Glomerular endothelial cell (primary cell): ENCODE measurements around the gene MBOAT7. TPM values are rescaled to one million over a fixed set of nuclear protein-coding genes. Genes with fewer than 3 reads are reported as not detected.
"Not testable (repeated sequence)": the region's sequence is repeated elsewhere in the genome, so short reads cannot be mapped to it uniquely, and the experiment has no call there.

ENCODE experiments used
- DNase-seq: peaks from one replicate; pipeline ENCODE4 v3.0.0-alpha.2; 2011; ENCODE audit warnings: low read depth, low spot score; ENCODE audit errors: extremely low read depth
- total RNA-seq: library from RNA; depleted of rRNA; stranded (reverse); fragments of >200 nt; gene quantifications from 2 replicates; pipeline ENCODE4 v1.2.3, GENCODE V29; 2015

Gene MBOAT7
- total RNA-seq, 1 donor from 2014 or later: 354 TPM

GRCh38 chr19:54190503-54191010 lies 1.2 kb upstream of the MBOAT7 start:
- peak; percentile 94 for DNase-seq

GRCh38 chr19:54189735-54190502 lies 539 bp upstream of the MBOAT7 start:
- peak; percentile 100 for DNase-seq

DNA sequence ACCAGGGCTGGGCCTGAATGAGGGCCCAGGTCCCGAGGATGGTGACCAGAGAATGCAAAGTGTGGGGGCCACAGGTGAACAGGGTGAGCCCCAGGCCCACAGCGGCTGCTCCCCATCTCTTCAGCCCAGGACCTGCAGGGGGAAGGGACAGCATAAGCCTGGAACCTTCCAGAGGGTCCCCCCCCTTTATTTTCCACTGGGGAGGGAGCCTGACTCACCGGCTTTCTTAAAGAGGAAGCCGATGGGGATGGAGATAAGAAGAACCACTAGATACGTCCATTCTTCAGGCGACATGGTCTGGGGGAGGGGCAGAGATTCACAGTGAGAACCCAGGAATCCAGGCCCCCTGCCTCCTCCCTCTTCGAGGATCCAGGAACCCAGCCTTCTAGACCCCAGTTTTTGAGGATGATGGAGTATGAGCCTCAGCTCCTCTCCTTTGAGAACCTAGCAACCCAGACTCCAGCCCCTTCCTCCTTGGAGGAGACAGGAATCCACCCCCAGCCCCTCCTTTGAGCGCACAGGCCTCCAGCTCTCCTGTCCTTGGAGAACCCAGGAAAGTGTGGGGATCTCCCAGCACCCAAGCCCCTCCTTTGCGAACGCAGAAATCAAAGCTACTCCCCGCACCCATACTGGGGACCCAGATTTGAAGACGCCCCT lies 1.0 kb downstream of the MBOAT7 start:
- no peak for DNase-seq

DNA sequence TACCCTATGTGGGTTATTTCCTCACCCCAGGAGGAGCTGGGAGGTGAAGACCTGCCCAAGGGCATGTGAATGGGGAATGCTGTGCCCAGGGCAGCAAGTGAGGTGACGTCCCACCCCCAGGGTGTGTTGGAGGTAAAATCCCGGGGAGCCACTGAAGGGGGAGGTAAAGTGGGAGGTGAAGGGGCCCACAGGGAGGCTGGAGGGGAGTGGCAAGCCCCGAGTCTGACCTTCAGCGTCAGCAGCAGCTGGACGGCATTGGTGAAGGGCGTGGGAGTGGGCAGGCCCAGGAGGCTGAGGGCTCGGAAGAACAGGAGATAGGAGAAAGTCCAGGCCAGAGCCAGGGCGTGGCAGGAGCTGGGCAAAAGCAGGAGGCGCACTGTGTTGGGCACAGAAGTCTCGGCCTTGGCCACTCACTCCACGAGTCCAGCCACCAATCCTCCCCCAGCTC lies 2.4 kb downstream of the MBOAT7 start:
- no peak for DNase-seq

DNA sequence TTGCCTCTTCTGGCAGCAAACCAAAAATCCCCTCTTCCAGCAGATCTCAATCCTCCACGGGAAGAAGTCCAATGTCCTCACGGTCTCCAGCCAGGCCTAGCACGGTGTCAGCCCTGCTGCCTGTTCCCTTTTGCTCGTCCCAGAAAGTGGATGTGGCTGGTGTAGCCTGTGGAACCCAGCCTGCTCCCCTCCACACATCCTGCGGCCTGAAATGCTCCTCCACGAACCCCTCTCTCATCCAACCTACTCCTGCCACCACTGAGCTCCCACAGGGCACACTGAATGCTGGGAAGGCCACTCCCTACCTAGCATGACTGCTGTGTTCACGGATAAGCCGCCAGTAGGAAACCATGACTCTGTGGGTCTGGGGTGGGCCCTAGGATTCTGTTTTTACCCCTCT lies 3.0 kb downstream of the MBOAT7 start:
- DNase-seq: no peak

DNA sequence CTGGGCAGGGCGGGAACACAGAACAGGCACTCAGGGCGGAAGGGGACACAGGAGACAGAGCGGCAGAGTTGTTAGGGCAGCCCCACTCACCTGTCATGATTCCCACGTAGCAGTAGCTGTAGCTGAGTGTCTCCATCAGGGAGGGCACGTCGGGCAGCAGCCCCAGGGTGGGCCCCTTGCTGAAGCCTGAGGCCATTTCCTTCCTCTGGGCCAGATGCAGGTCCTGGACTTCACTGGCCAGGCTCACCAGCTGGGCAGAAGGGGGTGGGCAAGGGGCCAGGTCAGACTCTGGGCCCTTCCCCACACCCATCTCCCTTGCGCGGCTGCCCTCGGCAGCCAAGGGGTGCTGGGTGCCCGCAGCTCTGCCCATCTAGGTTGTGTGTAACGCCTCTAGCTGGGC lies 5.9 kb downstream of the MBOAT7 start:
- no peak for DNase-seq

DNA sequence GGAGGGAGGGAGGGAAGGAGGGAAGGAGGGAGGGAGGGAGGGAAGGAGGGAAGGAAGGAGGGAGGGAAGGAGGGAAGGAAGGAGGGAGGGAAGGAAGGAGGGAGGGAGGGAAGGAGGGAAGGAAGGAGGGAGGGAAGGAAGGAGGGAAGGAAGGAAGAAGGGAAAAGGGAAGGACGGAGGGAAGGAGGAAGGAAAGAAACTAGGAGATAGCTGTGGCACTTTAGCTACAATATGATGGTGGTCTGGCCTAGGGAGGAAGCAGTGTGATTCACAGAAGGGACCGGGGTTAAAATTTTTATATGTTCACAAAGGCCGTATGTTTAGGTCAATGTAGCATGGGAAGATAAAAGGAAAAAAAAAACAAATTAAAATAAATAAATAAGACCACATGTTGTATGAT lies 7.5 kb downstream of the MBOAT7 start:
- not testable (repeated sequence) for DNase-seq

DNA sequence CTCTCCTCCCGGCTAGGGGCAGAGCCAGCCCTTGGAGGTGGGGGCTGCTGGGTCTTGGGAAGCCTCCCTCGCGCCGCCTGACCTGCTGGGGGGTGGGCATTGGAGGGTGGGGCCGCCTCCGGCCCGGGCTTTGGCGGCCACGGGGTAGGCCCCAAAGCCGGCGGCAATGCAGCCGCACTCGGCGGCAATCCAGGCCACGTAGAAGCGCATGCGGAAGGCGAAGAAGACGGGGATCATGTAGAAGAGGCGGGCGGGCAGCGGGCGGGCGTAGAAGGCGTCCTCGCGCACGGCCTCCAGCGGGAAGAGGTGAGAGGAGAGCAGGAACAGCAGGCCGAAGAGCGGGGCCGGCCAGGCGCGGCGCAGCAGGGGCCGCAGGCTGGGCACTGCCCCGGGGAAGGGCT lies 8.7 kb downstream of the MBOAT7 start:
- DNase-seq: no peak

GRCh38 chr19:54179921-54180461 lies 9.4 kb downstream of the MBOAT7 start:
- DNase-seq: no peak

DNA sequence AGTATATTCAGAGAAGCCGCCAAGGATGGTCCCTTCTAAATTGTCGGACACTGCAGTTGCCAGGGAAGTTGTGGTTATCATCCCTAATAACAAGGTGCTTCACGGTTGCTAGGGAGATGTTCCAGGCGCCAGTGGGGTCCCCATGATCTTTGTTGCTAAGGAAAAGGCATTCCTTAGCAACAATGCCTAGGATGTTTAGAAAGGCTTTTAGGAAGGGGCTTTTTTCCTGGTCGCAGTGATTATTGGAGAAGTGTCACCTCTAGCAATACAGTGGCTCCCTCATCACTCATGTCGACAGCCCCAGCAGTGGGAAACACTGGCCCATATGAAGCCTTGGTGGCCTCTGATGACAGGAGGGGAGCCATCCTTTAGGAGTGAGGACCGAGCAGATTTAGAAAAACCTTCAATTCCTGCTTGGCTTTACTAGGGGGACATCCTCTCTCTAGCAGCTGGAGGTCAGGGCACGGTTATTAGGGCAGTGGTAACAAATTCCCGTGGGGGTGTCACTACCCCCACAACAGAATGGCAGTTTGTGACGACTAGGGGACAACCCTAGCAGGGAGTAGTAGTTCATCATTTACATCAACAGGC lies 10.0 kb downstream of the MBOAT7 start:
- DNase-seq: no peak

DNA sequence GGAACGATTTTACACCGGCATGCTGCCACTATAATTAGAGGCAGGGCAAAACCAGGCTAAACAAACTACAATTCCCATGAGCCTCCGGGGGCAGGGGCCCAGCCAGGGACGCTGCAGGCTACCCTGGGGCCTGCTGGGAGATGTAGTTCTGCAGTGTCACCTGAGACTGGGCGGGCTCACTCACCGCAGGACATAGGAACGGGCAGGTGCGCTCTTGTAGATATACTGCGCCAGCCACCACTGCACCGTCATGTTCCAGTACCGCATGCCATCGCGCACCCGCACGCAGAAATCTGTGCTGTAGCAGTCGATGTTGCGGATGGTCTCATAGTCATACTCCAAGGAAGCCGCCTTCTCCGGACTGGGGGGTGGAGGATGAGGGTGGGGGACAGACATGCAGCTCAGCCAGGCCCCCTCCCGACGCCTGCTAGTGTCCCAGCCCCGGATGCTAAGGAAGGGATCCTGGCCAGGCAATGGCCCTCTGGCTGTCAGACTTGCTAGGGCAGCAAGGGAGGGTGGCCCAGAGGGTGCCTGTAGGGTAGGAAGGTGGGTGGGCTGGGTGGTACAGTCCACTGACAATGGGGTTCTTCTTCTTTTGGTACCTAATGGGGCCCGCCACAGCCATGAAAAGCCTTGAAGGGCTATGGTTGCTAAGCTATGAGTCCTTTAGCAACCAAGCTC lies 10.7 kb downstream of the MBOAT7 start:
- DNase-seq: no peak

- DNase-seq: no peak
Measured at GRCh38 chr19:54173951-54174834, 15.2 kb downstream of the MBOAT7 start.

GRCh38 chr19:54173359-54173699 lies 16.1 kb downstream of the MBOAT7 start:
- no peak for DNase-seq

DNA sequence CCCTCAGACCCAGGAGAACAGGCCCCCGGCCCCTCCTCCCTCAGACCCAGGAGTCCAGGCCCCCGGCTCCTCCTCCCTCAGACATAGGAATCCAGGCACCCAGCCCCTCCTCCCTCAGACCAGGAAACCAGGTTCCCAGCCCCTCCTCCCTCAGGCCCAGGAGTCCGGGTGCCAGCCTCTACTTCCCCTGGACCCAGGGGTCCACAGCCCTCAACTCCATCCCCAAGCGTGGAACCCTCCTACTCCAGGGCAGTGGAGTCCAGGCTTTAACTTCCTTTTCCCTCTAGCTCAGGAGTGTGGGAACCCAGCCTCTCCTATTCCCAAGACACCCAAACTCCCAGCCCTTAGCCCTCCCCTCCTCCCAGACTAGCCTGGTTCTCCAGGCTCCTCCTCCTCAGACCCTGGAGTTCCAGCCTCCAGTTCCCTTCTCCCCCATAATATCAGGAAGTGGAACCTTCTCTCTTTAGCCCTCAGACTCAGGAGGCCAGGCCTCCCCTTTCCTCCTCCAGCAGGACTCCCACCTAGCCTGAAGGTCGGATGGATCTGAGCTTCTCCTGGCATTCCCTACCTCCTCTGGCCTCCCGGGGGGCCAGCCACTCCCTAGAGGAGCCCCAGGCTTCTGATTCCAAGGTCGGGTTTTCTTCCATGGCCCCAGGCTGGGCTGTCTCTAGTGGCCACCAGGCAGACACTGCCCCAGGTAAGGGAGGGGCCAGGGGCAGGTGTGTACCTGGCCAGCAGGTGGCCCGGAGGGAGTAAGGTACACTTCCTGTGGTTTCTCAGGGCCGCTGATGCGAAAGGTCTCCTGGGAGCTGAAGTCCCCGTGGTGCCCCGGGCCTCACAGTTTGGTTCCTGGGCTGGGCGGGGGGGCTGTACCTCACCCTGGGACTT lies 16.7 kb downstream of the MBOAT7 start, which contains the start of gene TMC4:
TSS of gene TMC4 (minus strand) at position 690 of the 888 bp plus-strand sequence. CDS start at position 647, 43 bp downstream.
- DNase-seq: no peak

- not testable (repeated sequence) for DNase-seq
Measured at GRCh38 chr19:54171736-54172431, 17.5 kb downstream of the MBOAT7 start.

- no peak for DNase-seq
Measured at GRCh38 chr19:54169149-54169740, 20.1 kb downstream of the MBOAT7 start.

DNA sequence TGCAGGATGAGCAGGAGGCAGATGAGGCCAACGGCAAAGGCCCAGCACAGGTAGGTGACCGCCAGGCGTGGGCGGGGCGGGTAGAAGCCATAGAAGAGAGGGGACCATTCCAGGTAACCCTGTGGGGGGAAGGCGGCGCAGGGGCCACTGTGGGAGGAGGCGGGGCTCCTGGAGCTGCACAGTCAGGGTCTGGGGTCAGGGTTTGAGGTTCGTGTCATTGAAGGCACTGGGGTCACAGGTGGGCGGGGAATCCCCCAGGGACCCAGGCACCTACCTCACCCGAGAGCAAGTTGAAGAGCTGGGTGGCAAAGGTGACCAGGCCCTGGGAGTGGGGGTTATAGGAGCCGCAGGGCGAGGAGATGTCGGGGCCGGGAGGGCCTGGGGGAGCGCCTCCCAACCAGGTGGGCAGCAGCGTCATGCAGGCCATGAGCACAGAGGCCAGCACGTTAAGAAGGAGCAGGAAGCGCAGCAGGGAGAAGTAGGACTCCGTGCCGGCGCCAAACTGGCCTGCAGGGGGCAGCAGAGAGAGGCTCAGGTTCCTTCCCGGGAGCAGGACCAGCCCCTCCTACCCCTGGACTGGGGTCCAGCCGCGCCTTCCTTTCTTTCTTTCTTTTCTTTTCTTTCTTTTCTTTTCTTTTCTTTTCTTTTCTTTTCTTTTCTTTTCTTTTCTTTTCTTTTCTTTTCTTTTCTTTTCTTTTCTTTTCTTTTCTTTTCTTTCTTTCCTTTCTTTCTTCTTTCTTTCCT lies 21.0 kb downstream of the MBOAT7 start:
- no peak for DNase-seq
